Mesendoderm (in vitro differentiated cells): Measurements from ENCODE around the gene CABS1.

Source experiments
- DNase-seq: peaks from one replicate; pipeline ENCODE4 v3.0.0; 2013
- H2AK5ac ChIP-seq: 2 replicates; pipeline ENCODE4 v1.6.1; 2013; ENCODE audit warnings: low read length, inconsistent platforms
- H2BK120ac ChIP-seq: 2 replicates; pipeline ENCODE4 v1.6.1; 2013; ENCODE audit warnings: low read depth, mild to moderate bottlenecking, low read length, moderate library complexity, mixed read lengths
- H2BK15ac ChIP-seq: replicated peaks from 2 replicates; pipeline ENCODE4 v1.6.1; 2013; ENCODE audit warnings: low read depth, mild to moderate bottlenecking, moderate library complexity
- H2BK5ac ChIP-seq: 2 replicates; pipeline ENCODE4 v1.6.1; 2013; ENCODE audit warnings: low read length, inconsistent platforms
- H3K18ac ChIP-seq: 2 replicates; pipeline ENCODE4 v1.6.1; 2013; ENCODE audit warnings: mild to moderate bottlenecking, low read length, mixed read lengths
- H3K23ac ChIP-seq: one replicate; pipeline ENCODE4 v1.6.1; 2013; ENCODE audit warnings: low read length
- H3K27ac ChIP-seq: 2 replicates; pipeline ENCODE4 v1.5.1; 2013; ENCODE audit warnings: low read depth, mild to moderate bottlenecking, inconsistent platforms, low read length, moderate library complexity
- H3K27me3 ChIP-seq: 2 replicates; pipeline ENCODE4 v1.6.1; 2013; ENCODE audit warnings: low read length, control low read depth, mild to moderate bottlenecking, inconsistent platforms; ENCODE audit not compliant: insufficient read depth, poor library complexity
- H3K36me3 ChIP-seq: 2 replicates; pipeline ENCODE4 v1.6.1; 2013; ENCODE audit warnings: low read length, inconsistent platforms; ENCODE audit not compliant: control insufficient read depth, insufficient read depth
- H3K4ac ChIP-seq: one replicate; pipeline ENCODE4 v1.6.1; 2013; ENCODE audit warnings: low read depth, mild to moderate bottlenecking, low read length, moderate library complexity
- H3K4me1 ChIP-seq: 2 replicates; pipeline ENCODE4 v1.6.1; 2013; ENCODE audit warnings: low read depth, low read length, inconsistent platforms; ENCODE audit not compliant: control insufficient read depth
- H3K4me2 ChIP-seq: 2 replicates; pipeline ENCODE4 v1.6.1; 2013; ENCODE audit warnings: low read length
- H3K4me3 ChIP-seq: 2 replicates; pipeline ENCODE4 v1.5.1; 2013; ENCODE audit warnings: mild to moderate bottlenecking, low read length
- H3K56ac ChIP-seq: one replicate; pipeline ENCODE4 v1.6.1; 2013; ENCODE audit warnings: low read length
- H3K79me1 ChIP-seq: 2 replicates; pipeline ENCODE4 v1.6.1; 2013; ENCODE audit warnings: low read length, inconsistent platforms
- H3K79me2 ChIP-seq: 2 replicates; pipeline ENCODE4 v1.6.1; 2013; ENCODE audit warnings: mild to moderate bottlenecking, low read length; ENCODE audit not compliant: control insufficient read depth, insufficient read depth
- H3K9ac ChIP-seq: 2 replicates; pipeline ENCODE4 v1.6.1; 2013; ENCODE audit warnings: low read length, inconsistent platforms
- H4K5ac ChIP-seq: one replicate; pipeline ENCODE4 v1.6.1; 2013; ENCODE audit warnings: low read length
- H4K8ac ChIP-seq: one replicate; pipeline ENCODE4 v1.6.1; 2013; ENCODE audit warnings: low read depth, mild to moderate bottlenecking, control low read depth, low read length, moderate library complexity
- WGBS: extraction: QIAGEN DNeasy Blood & Tissue Kit; methylation state at CpG from one replicate; pipeline ENCODE4 v1.1.7; 2013; ENCODE audit warnings: low lambda C conversion rate, missing lambda C conversion rate; ENCODE audit not compliant: insufficient coverage; ENCODE audit errors: extremely low coverage; 5-methylcytosine and 5-hydroxymethylcytosine counted together

Gene CABS1

GRCh38 chr4:70300215-70300614 lies 34.6 kb upstream of the CABS1 start:
- Histone ChIP-seq H3K79me2 (no peaks in the 10 kb centered on the region), H3K23ac (no peak overlapping the region), H3K56ac (no peak overlapping the region), H3K27ac (no peak overlapping the region), H3K79me1 (no peaks in the 10 kb centered on the region), H3K4me2 (no peak overlapping the region), H2BK120ac (no peak overlapping the region), H3K4me1 (no peaks in the 10 kb centered on the region), H2BK15ac (no peak overlapping the region), H4K5ac (no peak overlapping the region), H3K9ac (no peak overlapping the region), H2BK5ac (no peak overlapping the region), H2AK5ac (no peak overlapping the region), H4K8ac (no peak overlapping the region), H3K18ac (no peak overlapping the region), H3K27me3 (no peaks in the 10 kb centered on the region), H3K4ac (no peak overlapping the region), H3K36me3 (no peaks in the 10 kb centered on the region), H3K4me3 (no peak overlapping the region)
- no CpG with 5 or more reads among the region's 4 CpGs for WGBS
- no peak for DNase-seq

GRCh38 chr4:70303090-70303489 lies 31.7 kb upstream of the CABS1 start:
- Histone ChIP-seq H2BK5ac (no peak overlapping the region), H3K18ac (no peak overlapping the region), H3K9ac (no peak overlapping the region), H3K4me2 (no peak overlapping the region), H3K4me3 (no peak overlapping the region), H3K79me2 (no peaks in the 10 kb centered on the region), H4K5ac (no peak overlapping the region), H4K8ac (no peak overlapping the region), H3K4ac (no peak overlapping the region), H3K4me1 (no peaks in the 10 kb centered on the region), H3K36me3 (no peaks in the 10 kb centered on the region), H3K56ac (no peak overlapping the region), H3K27ac (no peak overlapping the region), H3K23ac (no peak overlapping the region), H3K79me1 (no peaks in the 10 kb centered on the region), H2BK120ac (no peak overlapping the region), H2BK15ac (no peak overlapping the region), H3K27me3 (no peaks in the 10 kb centered on the region), H2AK5ac (no peak overlapping the region)
- no peak for DNase-seq
- no CpG with 5 or more reads among the region's 1 CpG for WGBS

GRCh38 chr4:70305601-70306000 lies 29.2 kb upstream of the CABS1 start:
- Histone ChIP-seq H3K4me2 (no peak overlapping the region), H2AK5ac (no peak overlapping the region), H3K23ac (no peak overlapping the region), H2BK120ac (no peak overlapping the region), H4K8ac (no peak overlapping the region), H3K27me3 (no peaks in the 10 kb centered on the region), H3K4me1 (no peaks in the 10 kb centered on the region), H2BK5ac (no peak overlapping the region), H3K79me1 (no peaks in the 10 kb centered on the region), H3K4me3 (no peak overlapping the region), H2BK15ac (no peak overlapping the region), H4K5ac (no peak overlapping the region), H3K36me3 (no peaks in the 10 kb centered on the region), H3K56ac (no peak overlapping the region), H3K27ac (no peak overlapping the region), H3K18ac (no peak overlapping the region), H3K4ac (no peak overlapping the region), H3K79me2 (no peaks in the 10 kb centered on the region), H3K9ac (no peak overlapping the region)
- WGBS, result no CpG with 5 or more reads among the region's 4 CpGs
- peak; percentile 87 for DNase-seq

- H3K4me1 ChIP-seq, result no peaks in the 10 kb centered on the region
- no peak overlapping the region for H2BK120ac ChIP-seq
- no peak overlapping the region for H3K27ac ChIP-seq
- no peak overlapping the region for H2AK5ac ChIP-seq
- H3K18ac ChIP-seq, result no peak overlapping the region
- H3K36me3 ChIP-seq, result no peaks in the 10 kb centered on the region
- H3K9ac ChIP-seq, result no peak overlapping the region
- no peak overlapping the region for H2BK5ac ChIP-seq
- no peak overlapping the region for H4K5ac ChIP-seq
- DNase-seq, result no peak
- H2BK15ac ChIP-seq, result no peak overlapping the region
- H3K23ac ChIP-seq, result no peak overlapping the region
- no peak overlapping the region for H4K8ac ChIP-seq
- no peaks in the 10 kb centered on the region for H3K27me3 ChIP-seq
- H3K56ac ChIP-seq, result no peak overlapping the region
- H3K79me1 ChIP-seq, result no peaks in the 10 kb centered on the region
- H3K4me2 ChIP-seq, result no peak overlapping the region
- H3K4ac ChIP-seq, result no peak overlapping the region
- H3K4me3 ChIP-seq, result no peak overlapping the region
- no peaks in the 10 kb centered on the region for H3K79me2 ChIP-seq
- WGBS, result no CpG with 5 or more reads among the region's 2 CpGs
Observed at GRCh38 chr4:70306076-70306475, 28.7 kb upstream of the CABS1 start.

GRCh38 chr4:70313736-70314135 lies 21.0 kb upstream of the CABS1 start:
- H2BK120ac ChIP-seq, result no peak overlapping the region
- no peak overlapping the region for H3K9ac ChIP-seq
- no peaks in the 10 kb centered on the region for H3K79me2 ChIP-seq
- no peak overlapping the region for H3K18ac ChIP-seq
- H3K56ac ChIP-seq, result no peak overlapping the region
- no peak overlapping the region for H4K5ac ChIP-seq
- no peak overlapping the region for H4K8ac ChIP-seq
- H2BK15ac ChIP-seq, result no peak overlapping the region
- H2AK5ac ChIP-seq, result no peak overlapping the region
- H3K27ac ChIP-seq, result no peak overlapping the region
- H3K4me1 ChIP-seq, result no peaks in the 10 kb centered on the region
- peak; percentile 7 for DNase-seq
- no peaks in the 10 kb centered on the region for H3K79me1 ChIP-seq
- H2BK5ac ChIP-seq, result no peak overlapping the region
- no peaks in the 10 kb centered on the region for H3K27me3 ChIP-seq
- H3K23ac ChIP-seq, result no peak overlapping the region
- H3K36me3 ChIP-seq, result no peaks in the 10 kb centered on the region
- no peak overlapping the region for H3K4me2 ChIP-seq
- H3K4ac ChIP-seq, result no peak overlapping the region
- no peak overlapping the region for H3K4me3 ChIP-seq

GRCh38 chr4:70315928-70316327 lies 18.9 kb upstream of the CABS1 start:
- no peak overlapping the region for H3K23ac ChIP-seq
- no peak overlapping the region for H4K8ac ChIP-seq
- H2BK5ac ChIP-seq, result no peak overlapping the region
- peak; percentile 7 for DNase-seq
- H3K27me3 ChIP-seq, result no peaks in the 10 kb centered on the region
- H3K18ac ChIP-seq, result no peak overlapping the region
- H2AK5ac ChIP-seq, result no peak overlapping the region
- no peak overlapping the region for H3K56ac ChIP-seq
- H3K4me1 ChIP-seq, result no peaks in the 10 kb centered on the region
- no peak overlapping the region for H3K4me2 ChIP-seq
- no CpG with 5 or more reads among the region's 1 CpG for WGBS
- no peaks in the 10 kb centered on the region for H3K79me2 ChIP-seq
- H3K79me1 ChIP-seq, result no peaks in the 10 kb centered on the region
- H2BK15ac ChIP-seq, result no peak overlapping the region
- H3K4me3 ChIP-seq, result no peak overlapping the region
- no peak overlapping the region for H3K27ac ChIP-seq
- no peak overlapping the region for H2BK120ac ChIP-seq
- no peak overlapping the region for H4K5ac ChIP-seq
- H3K9ac ChIP-seq, result no peak overlapping the region
- H3K36me3 ChIP-seq, result no peaks in the 10 kb centered on the region
- no peak overlapping the region for H3K4ac ChIP-seq
